Vagina (tissue), 2 donors: ENCODE results near the gene RFTN2.

Experiments
- POLR2A ChIP-seq, 2 donors: fragments of 450-650 bp; IDR thresholded peaks; one replicate each; pipeline ENCODE4 v1.6.1; 2017; ENCODE audit warnings: antibody characterized with exemption in 2 of 2, mild to moderate bottlenecking in 2 of 2, moderate library complexity in 2 of 2
- POLR2AphosphoS5 ChIP-seq, 2 donors: sonication (generic); formaldehyde crosslinking; IDR thresholded peaks; one replicate each; pipeline ENCODE4 v1.9.0; 2017; ENCODE audit warnings: antibody characterized with exemption in 2 of 2, mild to moderate bottlenecking in 2 of 2, low read depth in 1 of 2; ENCODE audit not compliant: insufficient read depth in 1 of 2
- TF ChIP-seq, protein P1 (sequence below), 3 experiments: fragments of 450-650 bp in 2 of 3; fragments of 200-600 bp in 1 of 3; sonication (generic) in 1 of 3; IDR thresholded peaks; one replicate each; pipeline ENCODE4 v1.5.1; 2017 to 2019; ENCODE audit warnings: antibody characterized with exemption in 3 of 3, mild to moderate bottlenecking in 2 of 3, moderate library complexity in 2 of 3

- TF ChIP-seq, protein P1, sequence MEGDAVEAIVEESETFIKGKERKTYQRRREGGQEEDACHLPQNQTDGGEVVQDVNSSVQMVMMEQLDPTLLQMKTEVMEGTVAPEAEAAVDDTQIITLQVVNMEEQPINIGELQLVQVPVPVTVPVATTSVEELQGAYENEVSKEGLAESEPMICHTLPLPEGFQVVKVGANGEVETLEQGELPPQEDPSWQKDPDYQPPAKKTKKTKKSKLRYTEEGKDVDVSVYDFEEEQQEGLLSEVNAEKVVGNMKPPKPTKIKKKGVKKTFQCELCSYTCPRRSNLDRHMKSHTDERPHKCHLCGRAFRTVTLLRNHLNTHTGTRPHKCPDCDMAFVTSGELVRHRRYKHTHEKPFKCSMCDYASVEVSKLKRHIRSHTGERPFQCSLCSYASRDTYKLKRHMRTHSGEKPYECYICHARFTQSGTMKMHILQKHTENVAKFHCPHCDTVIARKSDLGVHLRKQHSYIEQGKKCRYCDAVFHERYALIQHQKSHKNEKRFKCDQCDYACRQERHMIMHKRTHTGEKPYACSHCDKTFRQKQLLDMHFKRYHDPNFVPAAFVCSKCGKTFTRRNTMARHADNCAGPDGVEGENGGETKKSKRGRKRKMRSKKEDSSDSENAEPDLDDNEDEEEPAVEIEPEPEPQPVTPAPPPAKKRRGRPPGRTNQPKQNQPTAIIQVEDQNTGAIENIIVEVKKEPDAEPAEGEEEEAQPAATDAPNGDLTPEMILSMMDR (IDR thresholded peaks at IDR 0.05): peak in 1 of 3 experiments; percentile 43
- no peak for TF ChIP-seq POLR2A (IDR thresholded peaks at IDR 0.05)
- peak; percentile 10 to 72 for TF ChIP-seq POLR2AphosphoS5 (IDR thresholded peaks at IDR 0.05; ENCODE audit: insufficient read depth in 1 of 2, low read depth in 1 of 2)
These were observed 29.9 kb upstream of the RFTN2 start, which contains the start of gene MARS2 for GRCh38 chr2:197705121-197705911.
